Neuron (in vitro differentiated cells): ENCODE results near the gene SLC17A7.

Experiments used
- H2AFZ ChIP-seq: one replicate; pipeline ENCODE4 v1.6.1; 2013; ENCODE audit warnings: low read depth, mild to moderate bottlenecking, inconsistent platforms, low read length, moderate library complexity
- H3K27me3 ChIP-seq: one replicate; pipeline ENCODE4 v1.6.1; 2013; ENCODE audit warnings: low read length; ENCODE audit not compliant: insufficient read depth
- H3K36me3 ChIP-seq: one replicate; pipeline ENCODE4 v1.6.1; 2013; ENCODE audit warnings: low read length; ENCODE audit not compliant: insufficient read depth
- H3K4me1 ChIP-seq: one replicate; pipeline ENCODE4 v1.6.1; 2013; ENCODE audit warnings: low read length; ENCODE audit not compliant: insufficient read depth
- H3K4me3 ChIP-seq: 2 replicates; pipeline ENCODE4 v1.5.1; 2013; ENCODE audit warnings: mild to moderate bottlenecking, low read length, moderate library complexity
- H3K9me3 ChIP-seq: one replicate; pipeline ENCODE4 v1.6.1; 2013; ENCODE audit warnings: low read length

SLC17A7 gene

DNA sequence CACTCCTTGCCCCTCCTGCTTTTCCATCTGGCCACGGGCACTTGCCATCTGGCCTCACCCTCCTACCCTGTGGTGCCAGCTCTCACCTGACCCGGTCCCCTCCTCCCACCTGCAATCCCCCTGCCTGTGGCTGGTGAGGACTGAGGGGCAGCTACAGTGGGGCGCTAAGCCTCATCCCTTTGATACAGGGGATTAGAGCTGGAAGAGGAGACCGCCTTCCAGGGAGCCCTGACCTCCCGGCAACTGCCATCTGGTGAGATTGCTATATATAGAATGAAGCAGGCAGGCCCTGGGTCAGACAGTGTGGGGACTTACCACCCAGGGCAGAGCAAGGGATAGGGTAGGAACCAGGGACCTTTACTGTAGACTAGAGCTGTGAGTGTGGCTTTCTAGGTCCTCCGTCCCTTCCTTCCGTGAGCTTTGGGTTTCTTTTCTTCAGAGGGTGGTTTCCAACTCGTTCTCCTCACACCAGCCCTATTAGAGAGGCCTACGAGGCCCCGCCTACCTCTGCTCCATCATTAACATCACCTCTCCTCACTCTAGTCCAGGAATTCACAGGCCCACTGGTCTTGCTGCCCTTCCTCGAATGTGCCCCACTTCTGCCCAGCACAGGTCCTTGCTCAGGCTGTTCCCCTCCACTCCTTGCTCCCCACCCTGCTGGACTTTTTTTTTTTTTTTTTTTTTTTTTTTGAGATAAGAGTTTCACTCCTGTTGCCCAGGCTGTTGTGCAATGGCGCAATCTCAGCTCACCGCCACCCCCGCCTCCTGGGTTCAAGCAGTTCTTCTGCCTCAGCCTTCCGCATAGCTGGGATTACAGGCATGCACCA lies 45.5 kb downstream of the SLC17A7 start:
- Histone ChIP-seq H3K27me3 (peaks cover 13% of the 10 kb centered on the region), H3K9me3 (no peaks in the 10 kb centered on the region), H3K4me1 (no peaks in the 10 kb centered on the region), H3K36me3 (no peaks in the 10 kb centered on the region), H2AFZ (no peak overlapping the region), H3K4me3 (no peak overlapping the region)

DNA sequence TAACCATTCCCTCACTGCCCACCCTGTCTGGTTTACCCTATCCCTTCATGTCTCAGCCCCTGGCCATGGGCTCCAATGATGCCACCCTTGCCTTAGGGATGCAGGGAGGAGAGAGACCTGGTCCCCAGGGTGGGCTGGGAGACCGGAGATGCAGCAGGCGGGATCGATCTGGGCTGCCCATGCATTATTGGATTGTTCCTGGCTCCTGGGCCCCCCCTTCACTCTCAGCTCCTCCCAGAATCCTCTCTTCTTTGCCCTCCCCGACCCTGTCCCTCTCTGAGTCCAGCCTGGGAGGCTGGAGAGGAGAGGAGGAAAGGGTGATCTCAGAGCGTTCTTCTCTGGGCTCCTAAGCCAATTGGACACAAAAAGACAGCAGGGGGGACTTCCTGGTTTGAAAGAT lies 47.4 kb downstream of the SLC17A7 start:
- Histone ChIP-seq H3K27me3 (peaks cover 13% of the 10 kb centered on the region), H3K9me3 (no peaks in the 10 kb centered on the region), H3K4me1 (no peaks in the 10 kb centered on the region), H3K36me3 (no peaks in the 10 kb centered on the region), H2AFZ (no peak overlapping the region), H3K4me3 (no peak overlapping the region)

DNA sequence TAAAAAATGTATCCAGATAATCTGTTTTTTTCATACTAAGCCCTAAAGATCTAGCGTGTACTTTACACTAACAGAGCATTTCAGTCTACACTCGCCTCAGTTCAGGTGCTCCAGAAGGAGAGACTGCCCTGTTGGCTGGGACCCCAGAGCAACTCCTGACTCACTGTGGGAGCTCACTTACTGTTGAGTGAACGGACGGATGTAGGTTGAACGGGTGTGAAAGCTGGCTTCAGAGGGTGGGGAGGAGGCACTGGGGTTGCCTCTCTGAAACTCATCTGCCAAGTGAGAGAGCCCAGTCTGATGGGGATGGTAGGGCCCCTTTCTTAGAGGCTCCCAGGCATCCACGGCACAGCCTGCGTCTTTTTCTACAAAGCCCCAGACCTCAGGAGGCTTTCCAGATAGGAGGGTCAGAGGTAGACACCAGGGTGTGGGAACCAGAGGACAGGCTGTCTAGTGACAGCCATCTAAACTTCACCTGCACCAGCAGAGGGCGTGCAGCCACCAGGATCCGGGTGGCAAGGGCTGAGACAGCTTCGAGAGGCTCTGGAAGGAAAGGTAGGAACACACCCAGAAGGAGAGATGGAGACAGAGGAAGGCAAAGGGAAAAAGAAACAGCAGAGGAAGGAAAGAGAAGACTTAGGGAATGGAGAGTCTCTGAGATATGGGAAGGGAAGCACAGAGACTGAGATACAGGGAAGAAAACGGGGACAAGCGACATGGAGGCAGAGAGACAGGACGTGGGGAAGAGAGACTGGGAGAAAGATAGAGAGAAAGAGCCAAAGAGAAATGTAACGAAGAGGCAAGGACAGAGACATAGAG lies 49.5 kb downstream of the SLC17A7 start:
- Histone ChIP-seq H3K9me3 (no peaks in the 10 kb centered on the region), H3K27me3 (peaks cover 5% of the 10 kb centered on the region), H3K4me3 (no peak overlapping the region), H3K4me1 (no peaks in the 10 kb centered on the region), H2AFZ (no peak overlapping the region), H3K36me3 (no peaks in the 10 kb centered on the region)

DNA sequence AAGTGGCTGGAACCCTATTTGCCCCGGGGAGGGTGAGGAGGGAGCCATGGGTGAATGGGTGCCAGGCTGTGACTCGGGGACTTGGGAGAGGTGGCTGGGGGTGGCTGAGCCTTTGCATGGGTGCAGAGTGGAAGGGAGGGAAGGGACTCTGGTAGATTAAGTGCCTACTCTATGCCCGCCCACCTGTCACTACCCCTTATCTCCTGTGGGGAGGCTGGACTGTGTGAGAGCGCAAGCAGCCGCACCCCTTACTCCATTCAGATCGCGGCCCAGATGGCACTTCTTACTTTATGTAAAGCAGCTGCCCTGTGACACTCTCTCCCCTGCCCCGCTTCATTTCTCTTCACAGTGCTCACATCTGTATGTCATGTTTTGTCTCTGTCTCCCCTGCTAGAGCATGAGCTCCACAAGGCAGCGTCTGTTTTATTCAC lies 50.4 kb downstream of the SLC17A7 start:
- Histone ChIP-seq H2AFZ (no peak overlapping the region), H3K4me3 (no peak overlapping the region), H3K36me3 (no peaks in the 10 kb centered on the region), H3K4me1 (no peaks in the 10 kb centered on the region), H3K9me3 (no peaks in the 10 kb centered on the region), H3K27me3 (peaks cover 5% of the 10 kb centered on the region)

DNA sequence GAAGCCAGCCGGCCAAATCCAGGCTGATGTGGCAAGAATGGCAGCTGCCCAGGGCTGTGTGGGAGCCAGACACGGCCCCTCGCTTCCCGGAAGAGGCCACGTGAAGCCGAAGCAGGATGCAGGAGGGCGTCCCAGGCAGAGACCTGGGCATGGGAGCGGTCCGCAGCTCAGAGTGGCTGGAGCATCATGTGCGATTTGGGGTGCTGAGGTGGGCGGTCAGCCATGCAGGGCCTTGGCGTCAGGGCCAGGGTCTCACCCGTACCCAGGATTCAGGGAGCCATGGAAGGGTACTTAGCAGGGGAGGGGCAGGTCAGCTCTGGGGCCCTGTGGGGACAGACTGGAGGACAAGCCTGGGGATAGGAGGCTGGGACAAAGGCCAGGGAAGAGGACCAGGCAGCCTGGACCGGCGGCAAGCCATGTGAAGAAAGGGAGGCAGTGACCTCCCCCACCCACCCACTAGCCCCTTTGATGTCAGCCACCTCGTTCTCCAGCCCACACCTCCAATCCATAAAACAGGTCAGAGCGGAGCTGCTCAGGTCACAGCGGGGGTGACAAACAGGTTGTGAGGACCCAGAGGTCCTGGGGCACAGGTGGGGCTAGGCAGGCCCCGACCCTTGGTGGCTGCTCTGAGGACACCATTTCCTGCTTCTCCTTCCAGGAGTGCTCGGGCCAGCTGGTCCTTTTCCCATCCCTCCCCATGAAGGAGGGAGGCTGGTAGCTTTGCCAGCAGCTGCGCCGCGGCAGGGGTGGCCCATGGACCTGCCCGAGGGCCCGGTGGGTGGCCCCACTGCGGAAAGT lies 51.0 kb downstream of the SLC17A7 start:
- Histone ChIP-seq H3K9me3 (no peaks in the 10 kb centered on the region), H3K4me1 (no peaks in the 10 kb centered on the region), H3K27me3 (peaks cover 5% of the 10 kb centered on the region), H3K4me3 (no peak overlapping the region), H3K36me3 (no peaks in the 10 kb centered on the region), H2AFZ (no peak overlapping the region)

DNA sequence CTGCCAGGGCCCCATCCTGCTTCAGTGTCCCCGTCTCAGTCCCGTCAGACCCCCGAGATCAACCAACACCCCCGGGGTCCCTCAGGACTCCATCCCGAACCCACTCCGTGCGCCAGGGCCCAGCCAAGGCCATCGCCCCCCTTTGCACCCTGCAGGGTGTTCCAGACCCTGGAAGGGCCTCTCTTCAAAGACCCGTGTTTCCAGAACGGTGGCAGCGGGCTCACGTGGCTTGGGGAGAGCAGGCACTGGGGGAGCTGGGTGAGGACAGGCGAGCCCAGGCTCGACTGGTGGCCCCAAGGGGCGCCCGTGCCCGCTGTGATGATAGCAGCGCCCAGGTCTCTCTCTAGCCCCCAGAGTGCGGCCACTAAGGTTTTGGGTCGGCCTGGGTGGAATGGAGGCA lies 51.9 kb downstream of the SLC17A7 start:
- H2AFZ ChIP-seq, result no peak overlapping the region
- H3K9me3 ChIP-seq, result no peaks in the 10 kb centered on the region
- H3K4me1 ChIP-seq, result no peaks in the 10 kb centered on the region
- no peak overlapping the region for H3K4me3 ChIP-seq
- H3K36me3 ChIP-seq, result no peaks in the 10 kb centered on the region
- H3K27me3 ChIP-seq, result peaks cover 5% of the 10 kb centered on the region

DNA sequence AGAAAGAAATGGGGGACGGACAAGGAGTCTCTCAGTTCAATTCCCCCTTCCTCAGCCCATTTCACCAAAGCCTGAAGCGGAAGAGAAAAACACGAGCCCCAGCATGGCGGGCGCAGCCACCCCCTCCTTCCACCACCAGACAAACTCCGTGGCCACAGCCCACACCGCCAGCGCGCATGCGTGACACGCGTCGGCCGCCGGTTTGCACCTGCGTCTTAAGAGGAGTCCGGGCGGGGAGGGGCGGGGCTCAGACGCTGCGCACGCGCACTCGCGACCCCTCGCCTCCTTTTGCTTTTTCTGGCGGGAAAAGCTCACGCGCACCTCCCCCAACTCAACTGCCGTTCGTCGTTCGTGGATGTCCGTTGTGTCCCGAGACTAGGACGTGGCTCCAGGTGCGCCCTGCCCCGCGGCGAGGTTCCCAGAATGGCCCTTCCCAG lies 53.4 kb downstream of the SLC17A7 start, which contains the start of gene KASH5:
KASH5 (plus strand) TSS at position 314 of the 437 bp plus-strand sequence. CDS start 2,635 bp downstream, outside the sequence.
- H3K9me3 ChIP-seq, result no peaks in the 10 kb centered on the region
- no peaks in the 10 kb centered on the region for H3K36me3 ChIP-seq
- H2AFZ ChIP-seq, result no peak within 1 kb of the TSS
- no peak within 1 kb of the TSS for H3K4me3 ChIP-seq
- no peaks in the 10 kb centered on the region for H3K4me1 ChIP-seq
- no peaks in the 10 kb centered on the region for H3K27me3 ChIP-seq

DNA sequence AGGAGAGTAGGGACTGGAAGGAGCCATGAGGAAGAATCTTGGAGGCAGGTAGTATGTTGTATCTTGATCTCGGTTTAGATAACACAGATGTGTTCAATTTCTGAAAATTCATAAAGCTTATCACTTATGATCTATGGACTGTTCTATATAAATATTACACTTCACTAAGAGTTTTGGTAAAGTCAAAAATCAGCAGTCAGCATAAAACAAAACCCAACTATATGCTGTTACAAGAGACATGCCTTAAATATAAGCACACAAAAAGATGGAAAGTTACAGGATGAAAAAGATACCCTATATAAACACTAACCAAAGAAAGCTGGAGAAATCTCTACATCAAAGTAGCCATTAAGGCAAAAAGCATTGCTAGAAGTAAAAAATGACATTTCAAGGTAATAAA lies 57.7 kb downstream of the SLC17A7 start:
- Histone ChIP-seq H3K9me3 (no peaks in the 10 kb centered on the region), H2AFZ (no peak overlapping the region), H3K27me3 (no peaks in the 10 kb centered on the region), H3K4me3 (no peak overlapping the region), H3K4me1 (no peaks in the 10 kb centered on the region), H3K36me3 (no peaks in the 10 kb centered on the region)

DNA sequence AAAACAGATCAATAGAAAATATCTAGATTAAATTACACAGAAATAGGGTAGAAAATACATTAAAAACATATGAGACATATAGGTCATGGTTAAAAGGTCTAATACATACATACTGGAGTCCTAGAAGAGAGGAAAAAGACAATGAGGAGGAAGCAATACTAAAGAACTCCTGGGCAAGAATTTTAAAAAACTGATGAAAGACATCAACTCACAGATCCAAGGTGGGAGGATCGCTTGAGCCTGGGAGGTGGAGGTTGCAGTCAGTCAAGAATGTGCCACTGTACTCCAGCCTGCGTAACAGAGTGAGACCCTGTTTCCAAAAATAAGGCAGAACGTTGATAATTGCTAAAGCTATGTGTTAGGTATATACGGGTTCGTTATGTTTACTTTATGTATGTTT lies 58.7 kb downstream of the SLC17A7 start:
- no peaks in the 10 kb centered on the region for H3K36me3 ChIP-seq
- no peaks in the 10 kb centered on the region for H3K27me3 ChIP-seq
- H3K9me3 ChIP-seq, result no peaks in the 10 kb centered on the region
- H2AFZ ChIP-seq, result no peak overlapping the region
- H3K4me3 ChIP-seq, result no peak overlapping the region
- no peaks in the 10 kb centered on the region for H3K4me1 ChIP-seq

DNA sequence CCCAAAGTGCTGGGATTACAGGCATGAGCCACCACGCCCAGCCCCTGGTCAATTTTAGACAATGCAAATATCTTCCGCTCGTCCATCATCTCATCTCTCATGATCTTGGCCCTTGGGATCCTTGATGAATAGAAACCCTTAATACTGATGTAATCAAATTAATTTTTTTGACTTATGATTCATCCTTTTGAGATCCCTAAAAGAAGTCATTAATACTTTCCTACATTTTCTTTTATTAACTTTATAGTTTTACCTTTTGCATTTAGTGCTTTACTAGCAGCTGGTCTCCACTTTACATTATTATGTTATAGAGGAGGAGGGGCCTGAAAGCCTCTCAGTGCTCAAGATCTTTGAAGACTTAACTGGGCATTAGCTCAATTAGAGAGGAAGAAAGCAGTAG lies 60.9 kb downstream of the SLC17A7 start:
- no peak overlapping the region for H2AFZ ChIP-seq
- H3K9me3 ChIP-seq, result no peaks in the 10 kb centered on the region
- H3K4me3 ChIP-seq, result no peak overlapping the region
- no peaks in the 10 kb centered on the region for H3K36me3 ChIP-seq
- no peaks in the 10 kb centered on the region for H3K4me1 ChIP-seq
- H3K27me3 ChIP-seq, result no peaks in the 10 kb centered on the region
